Endothelial cell of umbilical vein (primary cell): Measurements from ENCODE around the gene ZMIZ1. TPM values are rescaled to one million over a fixed set of nuclear protein-coding genes. Genes with fewer than 3 reads are reported as not detected.

Source experiments
- BruUV-seq: library from RNA; stranded (reverse); fragments of 400-500 nt; replicated peaks from 2 replicates; lab custom pipeline; 2021; lab: Mats Ljungman, UMichigan
- CTCF ChIA-PET: fragments of 300-600, 350-600 bp; sonication (Branson Sonifier 250); formaldehyde crosslinking; loops from one replicate; lab custom pipeline; 2021; ENCODE audit warnings: antibody characterized with exemption, inconsistent platforms; lab: Charles Lee
- POLR2A ChIA-PET: fragments of 300-600, 350-600 bp; sonication (Branson Sonifier 250); formaldehyde crosslinking; loops from one replicate; lab custom pipeline; 2021; ENCODE audit warnings: antibody characterized with exemption, inconsistent platforms; lab: Charles Lee
- DNase-seq: peaks from one replicate; pipeline ENCODE4 v3.0.0-alpha.2; 2011; ENCODE audit warnings: low read depth, low spot score
- FAIRE-seq: peaks from 2 replicates; lab custom pipeline; 2011; peaks lifted over from hg19 to GRCh38; lab: Jason Lieb, UNC
- H2AFZ ChIP-seq: 2 replicates; pipeline ENCODE4 v1.6.0; 2012; ENCODE audit warnings: low read depth, low read length, control low read depth, inconsistent platforms
- H3K27ac ChIP-seq: 2 replicates; pipeline ENCODE4 v1.5.1; 2011; ENCODE audit warnings: low read depth, mild to moderate bottlenecking, control low read depth, low read length, moderate library complexity; ENCODE audit not compliant: insufficient read depth
- H3K27me3 ChIP-seq, 2 experiments: 2 replicates each; pipeline versions ENCODE4 v1.6.0 to v1.6.1; 2011; ENCODE audit warnings: low read length in 2 of 2, mixed read lengths in 1 of 2; ENCODE audit not compliant: control insufficient read depth in 2 of 2, insufficient read depth in 2 of 2
- H3K36me3 ChIP-seq, 2 experiments: 2 replicates in 1 of 2; 3 replicates in 1 of 2; pipeline ENCODE4 v1.5.1; 2011; ENCODE audit warnings: low read length in 2 of 2, mild to moderate bottlenecking in 1 of 2, moderate library complexity in 1 of 2; ENCODE audit not compliant: control insufficient read depth in 2 of 2, insufficient read depth in 2 of 2; ENCODE audit errors: extremely low read depth in 1 of 2
- H3K4me1 ChIP-seq: 3 replicates; pipeline ENCODE4 v1.5.1; 2011; ENCODE audit warnings: mild to moderate bottlenecking, low read length; ENCODE audit not compliant: control insufficient read depth, insufficient read depth; ENCODE audit errors: extremely low read depth
- H3K4me2 ChIP-seq: 2 replicates; pipeline ENCODE4 v1.6.1; 2011; ENCODE audit warnings: low read length, control low read depth, mixed read lengths; ENCODE audit not compliant: insufficient read depth
- H3K4me3 ChIP-seq, 3 experiments: fragments of 200-600 bp in 1 of 3; sonication (generic), shearing (Covaris generic) in 1 of 3; replicated peaks in 1 of 3; 2 replicates each; pipeline ENCODE4 v1.5.1; 2011 to 2016; ENCODE audit warnings: control low read depth in 3 of 3, low read length in 3 of 3, mild to moderate bottlenecking in 2 of 3, inconsistent platforms in 1 of 3, low read depth in 1 of 3, moderate library complexity in 1 of 3; ENCODE audit not compliant: insufficient read depth in 1 of 3
- H3K79me2 ChIP-seq: 2 replicates; pipeline ENCODE4 v1.6.0; 2012; ENCODE audit warnings: low read length, inconsistent platforms; ENCODE audit not compliant: control insufficient read depth, insufficient read depth
- H3K9ac ChIP-seq: replicated peaks from 2 replicates; pipeline ENCODE3; 2011; ENCODE audit warnings: low read length, control low read depth; ENCODE audit not compliant: insufficient read depth; ENCODE audit errors: extremely low read depth
- H3K9me1 ChIP-seq: replicated peaks from 3 replicates; pipeline ENCODE4 v1.6.0; 2011; ENCODE audit warnings: mild to moderate bottlenecking, low read length; ENCODE audit not compliant: control insufficient read depth, insufficient read depth; ENCODE audit errors: extremely low read depth
- H3K9me3 ChIP-seq: replicated peaks from 2 replicates; pipeline ENCODE4 v1.5.1; 2012; ENCODE audit warnings: low read length, inconsistent platforms; ENCODE audit not compliant: control insufficient read depth, insufficient read depth
- H4K20me1 ChIP-seq: replicated peaks from 2 replicates; pipeline ENCODE3; 2011; ENCODE audit warnings: mild to moderate bottlenecking, low read length; ENCODE audit not compliant: control insufficient read depth, insufficient read depth; ENCODE audit errors: extremely low read depth
- CTCF ChIP-seq, 2 donors: IDR thresholded peaks; 1 replicate in 1 of 2; 2 replicates in 1 of 2; pipeline ENCODE4 v1.5.1; 2011; ENCODE audit warnings: low read length in 2 of 2, mild to moderate bottlenecking in 2 of 2, moderate library complexity in 2 of 2, control low read depth in 1 of 2, inconsistent platforms in 1 of 2, low read depth in 1 of 2; ENCODE audit not compliant: insufficient read depth in 1 of 2; ENCODE audit errors: extremely low read depth in 1 of 2
- EZH2 ChIP-seq: IDR thresholded peaks from 2 replicates; pipeline ENCODE4 v1.6.1; 2012; ENCODE audit warnings: borderline replicate concordance, low read depth, mild to moderate bottlenecking, moderate library complexity, low read length, inconsistent platforms; ENCODE audit not compliant: severe bottlenecking
- FOS ChIP-seq: IDR thresholded peaks from 2 replicates; pipeline ENCODE4 v1.6.1; 2011; ENCODE audit warnings: mild to moderate bottlenecking, low read length, moderate library complexity, borderline replicate concordance; ENCODE audit not compliant: insufficient read depth
- GATA2 ChIP-seq: IDR thresholded peaks from 2 replicates; pipeline ENCODE4 v1.7.0; 2011; ENCODE audit warnings: low read depth, mild to moderate bottlenecking, moderate library complexity, mixed read lengths, low read length; ENCODE audit not compliant: insufficient read length, insufficient read depth
- JUN ChIP-seq: IDR thresholded peaks from 2 replicates; pipeline ENCODE4 v1.6.1; 2011; ENCODE audit warnings: borderline replicate concordance, low read depth; ENCODE audit not compliant: insufficient read length, insufficient read depth
- MYC ChIP-seq: IDR thresholded peaks from one replicate; pipeline ENCODE4 v1.6.1; 2011; ENCODE audit warnings: mild to moderate bottlenecking, low read depth, low read length
- POLR2A ChIP-seq: IDR thresholded peaks from 2 replicates; pipeline ENCODE4 v1.6.1; 2012; ENCODE audit warnings: low read depth, mild to moderate bottlenecking, control low read depth, low read length
- POLR2AphosphoS5 ChIP-seq: IDR thresholded peaks from 2 replicates; pipeline ENCODE4 v1.6.1; 2012; ENCODE audit warnings: low read depth, mild to moderate bottlenecking, control low read depth, low read length, moderate library complexity; ENCODE audit not compliant: insufficient read depth
- dilution Hi-C: fragments of 300-500 bp; cut with MboI; formaldehyde crosslinking; loops from one replicate; pipeline ENCODE4 v1.15.0; 2019; ENCODE audit warnings: low sequenced_read_pairs; ENCODE audit not compliant: extremely low pct_ligation_motif_present
- intact Hi-C: fragments of 100-400 bp; cut with micrococcal nuclease; formaldehyde crosslinking; loops from one replicate; pipeline ENCODE4 v1.10.0; 2022
- polyA plus RNA-seq, 4 experiments: library from polyadenylated mRNA; depleted of rRNA in 3 of 4; stranded (reverse) in 3 of 4; unstranded in 1 of 4; fragments of >200 nt; gene quantifications; 2 replicates each; pipeline versions ENCODE4 v1.2.1 to v1.2.3, GENCODE V29; 2011 to 2012; ENCODE audit warnings: missing spikeins in 1 of 4
- total RNA-seq: library from RNA; stranded (reverse); gene quantifications from 2 replicates; pipeline ENCODE4 v1.2.3, GENCODE V29; 2021
- TF ChIP-seq, protein P1 (sequence below): IDR thresholded peaks from 2 replicates; pipeline ENCODE4 v1.6.1; 2011; ENCODE audit not compliant: insufficient read depth, insufficient read length

ZMIZ1 gene
- total and polyA plus RNA-seq, 2 donors (not counting 3 experiments of a cell fraction or from before 2014, with no cell fraction given): 12.5 to 46.7 TPM

- no peaks in the 10 kb centered on the region for H3K79me2 ChIP-seq
- intact Hi-C loops: no loop called here
- dilution Hi-C loops: no loop called here
- no peak overlapping the region for H2AFZ ChIP-seq
- no peak overlapping the region for H3K9ac ChIP-seq
- POLR2A ChIA-PET: no interaction called here
- no peaks in the 10 kb centered on the region for H4K20me1 ChIP-seq
- no peaks in the 10 kb centered on the region for H3K9me3 ChIP-seq
- H3K4me3 ChIP-seq: no peak overlapping the region
- CTCF ChIA-PET: no interaction called here
- DNase-seq (no peak), FAIRE-seq (no peak)
- H3K27me3 ChIP-seq: peaks cover 0 to 10% of the 10 kb centered on the region in 2 experiments
- BruUV-seq: no TSS peak
- no peak overlapping the region for H3K4me2 ChIP-seq
- H3K27ac ChIP-seq: no peak overlapping the region
- H3K9me1 ChIP-seq: no peaks in the 10 kb centered on the region
- no peaks in the 10 kb centered on the region for H3K4me1 ChIP-seq
- TF ChIP-seq CTCF (IDR thresholded peaks at IDR 0.05; ENCODE audit: extremely low read depth in 1 of 2, insufficient read depth in 1 of 2, low read depth in 1 of 2, low read length in 2 of 2) (no peak), POLR2AphosphoS5 (no peak), POLR2A (no peak), JUN (no peak)
- no peaks in the 10 kb centered on the region for H3K36me3 ChIP-seq
These were observed 260.8 kb downstream of the ZMIZ1 start for GRCh38 chr10:79329529-79329928.

GRCh38 chr10:79331226-79331625 is 262.5 kb downstream of the ZMIZ1 start:
- no peak overlapping the region for H3K27ac ChIP-seq
- no peak overlapping the region for H3K9ac ChIP-seq
- TF ChIP-seq POLR2A: no peak
- no peak for TF ChIP-seq MYC
- TF ChIP-seq, protein P1, sequence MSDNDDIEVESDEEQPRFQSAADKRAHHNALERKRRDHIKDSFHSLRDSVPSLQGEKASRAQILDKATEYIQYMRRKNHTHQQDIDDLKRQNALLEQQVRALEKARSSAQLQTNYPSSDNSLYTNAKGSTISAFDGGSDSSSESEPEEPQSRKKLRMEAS: no peak
- TF ChIP-seq EZH2: no peak
- no peak for TF ChIP-seq FOS
- no peak for TF ChIP-seq GATA2
- TF ChIP-seq JUN: no peak
- TF ChIP-seq CTCF (IDR thresholded peaks at IDR 0.05; ENCODE audit: extremely low read depth in 1 of 2, insufficient read depth in 1 of 2, low read depth in 1 of 2, low read length in 2 of 2): no peak
- no peak for TF ChIP-seq POLR2AphosphoS5
- CTCF ChIA-PET: no interaction called here
- H3K36me3 ChIP-seq: no peaks in the 10 kb centered on the region
- H3K27me3 ChIP-seq: peaks cover 0 to 6% of the 10 kb centered on the region in 2 experiments
- H3K9me3 ChIP-seq: no peaks in the 10 kb centered on the region
- dilution Hi-C loops: no loop called here
- H3K4me2 ChIP-seq: no peak overlapping the region
- intact Hi-C loops: no loop called here
- H3K79me2 ChIP-seq: no peaks in the 10 kb centered on the region
- DNase-seq (no peak), FAIRE-seq (no peak)
- H3K9me1 ChIP-seq: no peaks in the 10 kb centered on the region
- no peak overlapping the region for H2AFZ ChIP-seq
- no peak overlapping the region for H3K4me3 ChIP-seq
- POLR2A ChIA-PET: no interaction called here
- no peaks in the 10 kb centered on the region for H3K4me1 ChIP-seq
- H4K20me1 ChIP-seq: no peaks in the 10 kb centered on the region
- BruUV-seq: no TSS peak
